NCI-H2029 (cell line): ENCODE measurements around the gene SDF2.

Source experiments
- DNase-seq: peaks from one replicate; lab custom pipeline; 2025; lab: John Stamatoyannopoulos, UW

The SDF2 gene

GRCh38 chr17:28661635-28662526 is at the start of gene SDF2, which contains the start of gene SUPT6H:
SDF2 (minus strand) TSS chr17:28661906; CDS start chr17:28661876, 30 bp downstream.
SUPT6H (plus strand) TSS chr17:28662205; CDS start chr17:28673402, 11,197 bp downstream.
- DNase-seq: peak; percentile 75

GRCh38 chr17:28710861-28711722 is 49.4 kb upstream of the SDF2 start:
- DNase-seq: peak; percentile 74

- DNase-seq: no peak
These were observed 45.6 kb upstream of the SDF2 start for GRCh38 chr17:28707339-28707720.

GRCh38 chr17:28706471-28707338 is 45.0 kb upstream of the SDF2 start:
- DNase-seq: no peak

- DNase-seq: no peak
These were observed 44.1 kb upstream of the SDF2 start for GRCh38 chr17:28705728-28706334.

GRCh38 chr17:28705074-28705659 is 43.5 kb upstream of the SDF2 start:
- no peak for DNase-seq

- no peak for DNase-seq
These were observed 42.6 kb upstream of the SDF2 start for GRCh38 chr17:28704219-28704858.

GRCh38 chr17:28703552-28704218 is 42.0 kb upstream of the SDF2 start:
- DNase-seq: no peak

- no peak for DNase-seq
These were observed 41.0 kb upstream of the SDF2 start for GRCh38 chr17:28702752-28703150.

- peak; percentile 74 for DNase-seq
These were observed 40.5 kb upstream of the SDF2 start for GRCh38 chr17:28702026-28702751.

GRCh38 chr17:28700830-28701492 is 39.3 kb upstream of the SDF2 start:
- no peak for DNase-seq

- no peak for DNase-seq
These were observed 38.6 kb upstream of the SDF2 start for GRCh38 chr17:28700278-28700677.

GRCh38 chr17:28698253-28698941 is 36.7 kb upstream of the SDF2 start:
- DNase-seq: no peak

GRCh38 chr17:28693869-28694268 is 32.2 kb upstream of the SDF2 start:
- DNase-seq: no peak

GRCh38 chr17:28689011-28689410 is 27.3 kb upstream of the SDF2 start:
- DNase-seq: no peak

GRCh38 chr17:28688481-28688880 is 26.8 kb upstream of the SDF2 start:
- no peak for DNase-seq

GRCh38 chr17:28686296-28686695 is 24.6 kb upstream of the SDF2 start:
- DNase-seq: no peak

GRCh38 chr17:28685366-28685765 is 23.7 kb upstream of the SDF2 start:
- DNase-seq: no peak
